ENCODE data around the gene CDC34. TPM values are rescaled to one million over a fixed set of nuclear protein-coding genes. Genes with fewer than 3 reads are reported as not detected.

CDC34 gene
- 69.8 and 75.4 TPM in 2 replicates for total RNA-seq

GRCh38 chr19:531753-532560, at the start of gene CDC34:
TSS of gene CDC34 (plus strand) at chr19:531760. CDS start at chr19:531932, 172 bp downstream.

GRCh38 chr19:496112-496665, 35.4 kb upstream of the CDC34 start, which contains the start of gene MADCAM1:
TSS of gene MADCAM1 (plus strand) at chr19:496486. CDS start at chr19:496500, 14 bp downstream.

GRCh38 chr19:507286-508203, 24.0 kb upstream of the CDC34 start, which contains the start of gene TPGS1:
TSS of gene TPGS1 (plus strand) at chr19:507497. CDS start at chr19:507507, 10 bp downstream.

DNA sequence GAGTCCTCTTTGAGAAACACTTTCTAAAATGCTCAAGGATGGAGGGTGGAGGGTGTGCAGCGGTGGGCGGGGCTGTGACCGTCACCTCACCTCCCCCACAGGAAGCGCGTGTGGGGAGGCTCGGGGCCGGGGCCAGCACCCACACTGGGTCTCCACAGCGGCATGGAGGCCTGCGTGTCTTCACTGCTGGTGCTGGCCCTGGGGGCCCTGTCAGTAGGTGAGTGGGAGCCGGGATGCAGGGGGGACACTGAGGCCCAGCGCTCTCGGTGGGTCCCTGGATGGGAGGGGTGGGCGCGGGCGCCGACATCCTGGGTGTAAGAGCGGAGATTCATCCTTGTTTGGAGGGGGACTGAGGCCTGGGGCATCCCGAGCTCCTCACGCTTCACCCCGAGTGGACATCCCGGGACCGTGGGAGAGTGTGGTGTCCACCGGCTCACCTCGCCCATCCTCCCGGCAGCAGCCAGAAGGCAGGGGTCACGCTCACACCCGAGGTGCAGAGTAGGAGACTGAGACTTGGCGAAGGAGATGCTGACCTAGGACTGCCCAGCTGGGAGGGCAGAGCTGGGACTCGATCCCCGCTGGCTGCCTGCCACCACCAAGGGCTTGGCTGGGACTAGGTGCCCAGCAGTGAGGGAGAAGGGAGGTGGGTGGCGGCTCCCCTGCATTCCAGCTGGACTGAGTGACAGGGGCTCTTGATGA, 12.5 kb downstream of the CDC34 start, which contains the start of gene GZMM:
Gene GZMM (plus strand): TSS at position 144 of the 699 bp plus-strand sequence. CDS start 19 bp downstream, at position 163.

GRCh38 chr19:572140-572742, 40.7 kb downstream of the CDC34 start, which contains the start of gene BSG:
TSS of gene BSG (plus strand) at chr19:572596. CDS start at chr19:572635, 39 bp downstream.

DNA sequence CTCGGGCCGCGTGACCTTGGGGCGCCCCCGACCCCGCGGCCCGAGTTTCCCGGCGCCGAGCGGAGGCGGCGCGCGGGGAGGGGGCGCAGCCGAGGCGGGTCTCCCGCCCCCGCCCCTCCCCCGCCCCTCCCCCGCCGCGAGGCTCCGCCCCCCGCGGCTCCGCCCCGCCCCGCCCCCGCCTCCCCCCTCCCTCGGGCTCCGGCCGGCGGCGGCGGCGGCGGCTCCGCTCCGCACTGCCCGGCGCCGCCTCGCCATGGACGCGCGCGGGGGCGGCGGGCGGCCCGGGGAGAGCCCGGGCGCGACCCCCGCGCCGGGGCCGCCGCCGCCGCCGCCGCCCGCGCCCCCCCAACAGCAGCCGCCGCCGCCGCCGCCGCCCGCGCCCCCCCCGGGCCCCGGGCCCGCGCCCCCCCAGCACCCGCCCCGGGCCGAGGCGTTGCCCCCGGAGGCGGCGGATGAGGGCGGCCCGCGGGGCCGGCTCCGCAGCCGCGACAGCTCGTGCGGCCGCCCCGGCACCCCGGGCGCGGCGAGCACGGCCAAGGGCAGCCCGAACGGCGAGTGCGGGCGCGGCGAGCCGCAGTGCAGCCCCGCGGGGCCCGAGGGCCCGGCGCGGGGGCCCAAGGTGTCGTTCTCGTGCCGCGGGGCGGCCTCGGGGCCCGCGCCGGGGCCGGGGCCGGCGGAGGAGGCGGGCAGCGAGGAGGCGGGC, 58.3 kb downstream of the CDC34 start, which contains the start of gene HCN2:
Gene HCN2 (plus strand): TSS at position 189 of the 703 bp plus-strand sequence. CDS start 65 bp downstream, at position 254.

Other genes starting within 250 kb of the CDC34 start
- 14.4 and 22.1 TPM in 2 replicates for gene PLPP2, start 240.4 kb upstream of the CDC34 start, total RNA-seq
- gene MIER2, start 187.0 kb upstream of the CDC34 start, total RNA-seq, result 16.3 and 16.6 TPM in 2 replicates
- gene C2CD4C, start 122.6 kb upstream of the CDC34 start, total RNA-seq, result not detected in 2 replicates
- gene SHC2, start 70.7 kb upstream of the CDC34 start, total RNA-seq, result 1.1 and 1.3 TPM in 2 replicates
- 0.14 and 0.28 TPM in 2 replicates for gene MADCAM1, start 35.3 kb upstream of the CDC34 start, total RNA-seq
- gene TPGS1, start 24.3 kb upstream of the CDC34 start, total RNA-seq, result 30.2 and 31.9 TPM in 2 replicates
- gene GZMM, start 12.3 kb downstream of the CDC34 start, total RNA-seq, result 0.28 TPM in 1 of 2 replicates, not detected in the other
- gene BSG, start 40.8 kb downstream of the CDC34 start, total RNA-seq, result 296 and 318 TPM in 2 replicates
- gene HCN2, start 58.1 kb downstream of the CDC34 start, total RNA-seq, result 0.71 and 1.3 TPM in 2 replicates
- 15.2 and 19.7 TPM in 2 replicates for gene POLRMT, start 101.8 kb downstream of the CDC34 start, total RNA-seq
- under 0.01 and 0.09 TPM in 2 replicates for gene FGF22, start 108.1 kb downstream of the CDC34 start, total RNA-seq
- gene RNF126, start 131.5 kb downstream of the CDC34 start, total RNA-seq, result 15.1 and 15.2 TPM in 2 replicates
- gene FSTL3, start 144.6 kb downstream of the CDC34 start, total RNA-seq, result 43.2 and 92.6 TPM in 2 replicates
- gene PRSS57, start 163.7 kb downstream of the CDC34 start, total RNA-seq, result not detected in 2 replicates
- 4.8 and 15.6 TPM in 2 replicates for gene PALM, start 177.2 kb downstream of the CDC34 start, total RNA-seq
- gene MISP, start 219.4 kb downstream of the CDC34 start, total RNA-seq, result 0.18 and 0.28 TPM in 2 replicates

Measured in smooth muscle cell of bladder (primary cell).